PC-9 (cell line): Measurements from ENCODE around the gene HIKESHI. TPM values are rescaled to one million over a fixed set of nuclear protein-coding genes. Genes with fewer than 3 reads are reported as not detected.

Experiments used
- BruUV-seq: library from RNA; stranded (reverse); fragments of 400-500 nt; replicated peaks from 2 replicates; lab custom pipeline; 2021; lab: Mats Ljungman, UMichigan
- CTCF ChIA-PET: fragments of 300-600 bp; sonication (Branson Sonifier 250); formaldehyde crosslinking; loops from one replicate; lab custom pipeline; 2022; ENCODE audit warnings: antibody characterized with exemption; lab: Charles Lee
- POLR2A ChIA-PET: fragments of 300-600 bp; sonication (Branson Sonifier 250); formaldehyde crosslinking; loops from one replicate; lab custom pipeline; 2022; ENCODE audit warnings: antibody characterized with exemption; ENCODE audit not compliant: unreplicated experiment; lab: Charles Lee
- DNase-seq, 2 experiments: peaks; one replicate each; pipeline versions ENCODE4 v3.0.0 to v3.0.0-alpha.2; 2015 to 2022; ENCODE audit warnings: mixed read lengths in 1 of 2
- H2AFZ ChIP-seq: fragments of 200-600 bp; sonication (generic); 2 replicates; pipeline ENCODE4 v1.8.1; 2017; ENCODE audit warnings: antibody characterized with exemption
- H3F3A ChIP-seq: fragments of 200-600 bp; sonication (generic); 2 replicates; pipeline ENCODE4 v1.8.1; 2017; ENCODE audit warnings: antibody characterized with exemption, mild to moderate bottlenecking, low read depth; ENCODE audit not compliant: insufficient read depth
- H3K27ac ChIP-seq: fragments of 200-600 bp; sonication (generic); 2 replicates; pipeline ENCODE4 v1.6.1; 2016; ENCODE audit warnings: mixed run types
- H3K27me3 ChIP-seq: fragments of 200-600 bp; sonication (generic); 2 replicates; pipeline ENCODE4 v1.6.1; 2016; ENCODE audit warnings: low read depth, mixed run types; ENCODE audit not compliant: insufficient read depth
- H3K36me3 ChIP-seq: fragments of 200-600 bp; sonication (generic); 2 replicates; pipeline ENCODE4 v1.6.1; 2016; ENCODE audit warnings: low read depth, mixed run types
- H3K4me1 ChIP-seq: fragments of 200-600 bp; sonication (generic); replicated peaks from 2 replicates; pipeline ENCODE4 v1.6.1; 2016; ENCODE audit warnings: mixed run types; ENCODE audit not compliant: insufficient read depth
- H3K4me2 ChIP-seq: fragments of 200-600 bp; sonication (generic); 2 replicates; pipeline ENCODE4 v1.6.1; 2017; ENCODE audit warnings: mixed run types
- H3K4me3 ChIP-seq: fragments of 200-600 bp; sonication (generic); 2 replicates; pipeline ENCODE4 v1.6.1; 2016; ENCODE audit warnings: mixed run types
- H3K79me2 ChIP-seq: fragments of 200-600 bp; sonication (generic); 2 replicates; pipeline ENCODE4 v1.6.1; 2017; ENCODE audit warnings: low read depth, mixed run types
- H3K9me2 ChIP-seq: fragments of 200-600 bp; sonication (generic); 2 replicates; pipeline ENCODE4 v1.8.1; 2017; ENCODE audit warnings: mild to moderate bottlenecking; ENCODE audit not compliant: insufficient read depth
- H3K9me3 ChIP-seq: fragments of 200-600 bp; sonication (generic); 2 replicates; pipeline ENCODE4 v1.8.1; 2016; ENCODE audit warnings: low read depth; ENCODE audit not compliant: insufficient read depth
- H4K20me1 ChIP-seq: fragments of 200-600 bp; sonication (generic); 2 replicates; pipeline ENCODE4 v1.8.1; 2017; ENCODE audit not compliant: insufficient read depth
- EZH2 ChIP-seq: fragments of 200-600 bp; sonication (generic); IDR thresholded peaks from 2 replicates; pipeline ENCODE4 v1.8.0; 2017; ENCODE audit warnings: antibody characterized with exemption, low read depth
- intact Hi-C: fragments of 100-400 bp; cut with micrococcal nuclease; formaldehyde crosslinking; loops from one replicate; pipeline ENCODE4 v1.10.0; 2022; ENCODE audit not compliant: unreplicated experiment
- total RNA-seq: library from RNA; stranded (reverse); gene quantifications from 2 replicates; pipeline ENCODE4 v1.2.3, GENCODE V29; 2021
- TF ChIP-seq, protein P1 (sequence below): fragments of 200-600 bp; sonication (generic); conservative IDR thresholded peaks from 2 replicates; pipeline ENCODE4 v1.6.1; 2017; ENCODE audit warnings: mixed run types, antibody characterized with exemption, mild to moderate bottlenecking, moderate library complexity

HIKESHI gene
- total RNA-seq, 1 experiment from 2014 or later, result 42.0 TPM

GRCh38 chr11:86380295-86381059, 78.4 kb downstream of the HIKESHI start:
- H2AFZ ChIP-seq, result no peak overlapping the region
- no peaks in the 10 kb centered on the region for H3K36me3 ChIP-seq
- intact Hi-C loops, result no loop called here
- H3K79me2 ChIP-seq, result no peaks in the 10 kb centered on the region
- no peak for DNase-seq
- ChIA-PET CTCF (no interaction called here), POLR2A (interaction anchor here (0.7 kb wide), 1 partner anchor 76 kb away, joined by 6 read pairs; no protein-coding TSS in a partner anchor)
- H3K9me2 ChIP-seq, result peaks cover 7% of the 10 kb centered on the region; the same call in 1 of the 2 replicates
- no TSS peak for BruUV-seq
- no peaks in the 10 kb centered on the region for H3K4me1 ChIP-seq
- no peaks in the 10 kb centered on the region for H4K20me1 ChIP-seq
- no peaks in the 10 kb centered on the region for H3K9me3 ChIP-seq
- H3K27me3 ChIP-seq, result no peaks in the 10 kb centered on the region
- H3F3A ChIP-seq, result no peaks in the 10 kb centered on the region
- TF ChIP-seq, protein P1, sequence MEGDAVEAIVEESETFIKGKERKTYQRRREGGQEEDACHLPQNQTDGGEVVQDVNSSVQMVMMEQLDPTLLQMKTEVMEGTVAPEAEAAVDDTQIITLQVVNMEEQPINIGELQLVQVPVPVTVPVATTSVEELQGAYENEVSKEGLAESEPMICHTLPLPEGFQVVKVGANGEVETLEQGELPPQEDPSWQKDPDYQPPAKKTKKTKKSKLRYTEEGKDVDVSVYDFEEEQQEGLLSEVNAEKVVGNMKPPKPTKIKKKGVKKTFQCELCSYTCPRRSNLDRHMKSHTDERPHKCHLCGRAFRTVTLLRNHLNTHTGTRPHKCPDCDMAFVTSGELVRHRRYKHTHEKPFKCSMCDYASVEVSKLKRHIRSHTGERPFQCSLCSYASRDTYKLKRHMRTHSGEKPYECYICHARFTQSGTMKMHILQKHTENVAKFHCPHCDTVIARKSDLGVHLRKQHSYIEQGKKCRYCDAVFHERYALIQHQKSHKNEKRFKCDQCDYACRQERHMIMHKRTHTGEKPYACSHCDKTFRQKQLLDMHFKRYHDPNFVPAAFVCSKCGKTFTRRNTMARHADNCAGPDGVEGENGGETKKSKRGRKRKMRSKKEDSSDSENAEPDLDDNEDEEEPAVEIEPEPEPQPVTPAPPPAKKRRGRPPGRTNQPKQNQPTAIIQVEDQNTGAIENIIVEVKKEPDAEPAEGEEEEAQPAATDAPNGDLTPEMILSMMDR, result no peak
- no peak for TF ChIP-seq EZH2
- no peak overlapping the region for H3K4me2 ChIP-seq
- no peak overlapping the region for H3K4me3 ChIP-seq
- H3K27ac ChIP-seq, result no peak overlapping the region

DNA sequence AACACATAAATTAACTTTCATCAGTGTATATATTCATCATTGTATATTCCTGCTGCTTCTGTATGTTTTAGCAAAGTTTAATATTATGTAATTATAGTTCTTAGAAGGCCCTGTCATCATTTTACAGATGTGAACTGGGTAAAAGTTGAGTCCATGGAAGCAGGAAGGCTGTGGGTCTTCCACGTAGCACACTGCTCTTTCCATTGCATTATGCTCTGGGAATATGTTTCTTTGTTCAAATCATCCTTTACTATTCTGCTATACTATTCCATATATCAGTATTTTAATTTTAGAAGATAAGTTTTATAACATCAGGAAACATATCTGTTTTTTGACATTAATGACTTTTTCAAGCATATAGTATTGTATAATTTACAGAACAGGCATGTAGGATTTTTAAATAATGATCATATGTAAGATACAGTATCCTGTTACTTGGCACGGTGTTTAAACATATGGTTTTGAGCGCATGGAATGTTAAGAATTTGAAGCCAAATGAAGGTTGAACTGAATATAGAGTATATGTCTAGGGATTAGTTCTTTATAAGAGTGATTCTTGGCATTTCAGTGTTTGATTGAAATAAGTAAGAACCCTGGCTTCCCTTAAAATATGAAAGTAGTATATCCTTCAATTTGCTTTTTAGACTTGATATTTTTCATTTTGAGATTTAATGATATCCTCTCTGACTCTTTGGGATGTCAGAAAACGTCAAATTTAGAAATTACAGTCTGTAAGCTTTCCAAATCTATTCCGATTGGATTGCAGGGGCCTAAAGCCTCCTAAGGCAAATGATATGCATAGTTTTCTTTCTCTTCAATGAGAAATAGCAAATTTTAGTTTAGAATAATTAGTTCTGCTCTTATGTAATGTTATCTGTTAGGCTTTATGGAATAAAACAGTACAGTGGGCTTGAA, 81.3 kb downstream of the HIKESHI start:
- no peaks in the 10 kb centered on the region for H3K4me1 ChIP-seq
- no peaks in the 10 kb centered on the region for H3K79me2 ChIP-seq
- H3K9me2 ChIP-seq, result peaks cover 7% of the 10 kb centered on the region; the same call in 1 of the 2 replicates
- intact Hi-C loops, result no loop called here
- no peaks in the 10 kb centered on the region for H4K20me1 ChIP-seq
- H3K27ac ChIP-seq, result no peak overlapping the region
- DNase-seq, result no peak
- H3K27me3 ChIP-seq, result no peaks in the 10 kb centered on the region
- no peak overlapping the region for H3K4me2 ChIP-seq
- POLR2A ChIA-PET, result interaction anchor here (0.6 kb wide), 1 partner anchor 33 kb away, joined by 10 read pairs; no protein-coding TSS in a partner anchor
- H2AFZ ChIP-seq, result no peak overlapping the region
- CTCF ChIA-PET, result no interaction called here
- H3K4me3 ChIP-seq, result no peak overlapping the region
- BruUV-seq, result no TSS peak
- TF ChIP-seq EZH2, result no peak
- TF ChIP-seq, protein P1, result no peak
- no peaks in the 10 kb centered on the region for H3F3A ChIP-seq
- no peaks in the 10 kb centered on the region for H3K9me3 ChIP-seq
- no peaks in the 10 kb centered on the region for H3K36me3 ChIP-seq

DNA sequence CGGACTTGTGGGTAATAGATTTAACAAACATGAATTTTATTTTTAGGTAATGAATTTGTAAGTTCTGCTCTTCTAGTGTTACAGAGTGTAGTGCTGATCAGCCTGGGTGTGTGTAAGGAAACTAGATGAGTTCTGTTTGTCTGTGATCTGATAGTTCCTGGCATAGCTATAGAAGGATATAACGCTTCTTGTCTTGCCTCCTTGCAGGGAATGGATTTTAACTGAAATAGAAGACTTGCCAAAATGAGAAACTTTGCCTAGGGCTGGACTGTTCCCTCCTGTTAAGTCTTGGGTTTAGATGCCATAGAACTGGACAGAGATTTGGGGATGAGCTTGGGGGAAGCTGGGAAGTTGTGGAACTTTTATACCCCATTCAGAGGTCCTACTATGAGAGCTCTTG, 84.2 kb downstream of the HIKESHI start:
- no peaks in the 10 kb centered on the region for H3K36me3 ChIP-seq
- H3K9me2 ChIP-seq, result peaks cover 7% of the 10 kb centered on the region; the same call in 1 of the 2 replicates
- intact Hi-C loops, result no loop called here
- ChIA-PET POLR2A (no interaction called here), CTCF (no interaction called here)
- no peaks in the 10 kb centered on the region for H3K27me3 ChIP-seq
- H3K4me2 ChIP-seq, result no peak overlapping the region
- no peak for DNase-seq
- no peak overlapping the region for H3K27ac ChIP-seq
- no TSS peak for BruUV-seq
- no peak overlapping the region for H3K4me3 ChIP-seq
- TF ChIP-seq, protein P1, result no peak
- TF ChIP-seq EZH2, result no peak
- H3K4me1 ChIP-seq, result no peaks in the 10 kb centered on the region
- no peaks in the 10 kb centered on the region for H3K79me2 ChIP-seq
- no peaks in the 10 kb centered on the region for H4K20me1 ChIP-seq
- no peak overlapping the region for H2AFZ ChIP-seq
- no peaks in the 10 kb centered on the region for H3K9me3 ChIP-seq
- no peaks in the 10 kb centered on the region for H3F3A ChIP-seq
